ENCODE measurements around the gene MEGF10. TPM values are rescaled to one million over a fixed set of nuclear protein-coding genes. Genes with fewer than 3 reads are reported as not detected.
"Not testable (repeated sequence)": the region's sequence is repeated elsewhere in the genome, so short reads cannot be mapped to it uniquely, and the experiment has no call there.

Gene MEGF10
- 0.76 and 4.2 TPM in 2 replicates for total RNA-seq (2012; rRNA removed)

DNA sequence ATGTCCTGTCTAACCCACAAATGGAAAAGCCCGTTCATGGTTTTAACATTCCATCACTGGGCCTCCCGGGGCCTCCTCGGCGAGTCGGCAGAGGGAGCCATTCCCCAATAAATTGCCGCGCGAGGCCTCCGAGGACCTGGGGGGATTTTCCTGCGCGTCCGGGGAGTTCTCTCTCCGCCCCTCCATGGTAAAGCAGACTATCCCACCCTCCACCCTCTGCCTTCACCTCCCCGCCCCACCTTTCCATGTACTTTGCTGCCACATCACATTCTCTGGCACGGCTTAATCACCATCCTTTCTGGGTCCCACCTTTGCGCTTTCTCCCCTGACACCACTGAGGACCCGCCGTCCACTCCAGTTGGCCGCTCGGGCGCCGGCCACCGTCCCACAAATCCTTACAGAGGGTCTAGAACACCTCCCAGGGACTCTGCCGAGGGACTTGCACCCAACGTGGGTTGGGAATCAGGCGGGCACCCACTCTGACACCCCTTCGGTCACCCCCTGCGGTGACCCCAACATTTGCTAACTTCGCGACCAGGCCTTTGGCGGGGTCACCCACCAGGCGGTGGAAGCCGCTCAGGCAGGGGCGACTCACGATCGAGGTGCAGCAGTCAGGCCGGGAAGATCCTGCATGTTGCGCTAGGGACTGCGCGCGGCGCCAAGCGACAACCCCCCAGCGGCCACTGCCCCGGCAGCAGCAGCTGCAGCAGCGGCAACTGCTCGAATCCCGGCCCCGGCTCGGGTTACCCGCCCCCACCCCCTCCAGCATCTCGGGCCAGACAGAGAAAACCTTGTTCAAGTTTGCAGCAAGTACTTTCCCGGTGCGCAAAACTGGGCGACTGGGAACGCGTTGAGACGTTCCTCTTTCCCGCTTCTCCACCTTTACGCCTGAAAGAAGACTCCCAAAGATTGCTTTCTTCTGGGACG lies at the start of gene MEGF10:
Gene MEGF10, plus strand, starts transcription at position 778 of the 927 bp plus-strand sequence. CDS start 40,513 bp downstream, outside the sequence.
- peaks cover 5% of the 10 kb centered on the region for H3K4me1 ChIP-seq (ENCODE audit: control insufficient read depth, insufficient read depth, low read length)
- H3K9me3 ChIP-seq (replicated peaks; ENCODE audit: low read length) = no peaks in the 10 kb centered on the region
- H3K4me2 ChIP-seq (ENCODE audit: low read length) = peak within 1 kb of the TSS; percentile 98
- peak within 1 kb of the TSS; percentile 78 for H3K4me3 ChIP-seq (ENCODE audit: low read length)
- H3K9ac ChIP-seq (ENCODE audit: low read depth, low read length) = peak within 1 kb of the TSS; percentile 78
- H3K27me3 ChIP-seq (ENCODE audit: control insufficient read depth, insufficient read depth, low read length) = no peaks in the 10 kb centered on the region
- H3K36me3 ChIP-seq (ENCODE audit: insufficient read depth, low read length) = no peaks in the 10 kb centered on the region

DNA sequence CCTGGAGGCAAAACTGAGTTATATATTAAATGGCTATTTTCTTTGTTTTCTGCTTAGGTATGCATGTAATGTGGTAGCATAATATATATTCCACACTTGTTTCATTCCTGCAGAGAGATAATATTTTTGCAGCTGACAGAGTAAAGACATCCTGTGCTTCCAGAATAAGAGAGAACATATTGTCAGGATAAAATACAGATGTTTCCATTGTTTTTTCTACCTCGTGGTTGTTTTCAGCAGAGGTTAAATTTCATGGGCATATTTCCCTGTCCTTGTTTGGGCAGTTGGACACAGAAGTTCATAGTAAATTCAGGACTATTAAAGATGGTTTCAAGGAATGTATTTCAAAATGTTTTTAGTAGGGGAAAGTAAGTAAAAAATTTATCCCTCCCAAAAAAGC lies 47.6 kb upstream of the MEGF10 start:
- Histone ChIP-seq H3K4me1 (ENCODE audit: control insufficient read depth, insufficient read depth, low read length) (peaks cover 4% of the 10 kb centered on the region), H3K36me3 (ENCODE audit: insufficient read depth, low read length) (no peaks in the 10 kb centered on the region), H3K9ac (ENCODE audit: low read depth, low read length) (no peak overlapping the region), H3K27me3 (ENCODE audit: control insufficient read depth, insufficient read depth, low read length) (no peaks in the 10 kb centered on the region), H3K9me3 (replicated peaks; ENCODE audit: low read length) (no peaks in the 10 kb centered on the region), H3K4me2 (ENCODE audit: low read length) (no peak overlapping the region), H3K4me3 (ENCODE audit: low read length) (no peak overlapping the region)

DNA sequence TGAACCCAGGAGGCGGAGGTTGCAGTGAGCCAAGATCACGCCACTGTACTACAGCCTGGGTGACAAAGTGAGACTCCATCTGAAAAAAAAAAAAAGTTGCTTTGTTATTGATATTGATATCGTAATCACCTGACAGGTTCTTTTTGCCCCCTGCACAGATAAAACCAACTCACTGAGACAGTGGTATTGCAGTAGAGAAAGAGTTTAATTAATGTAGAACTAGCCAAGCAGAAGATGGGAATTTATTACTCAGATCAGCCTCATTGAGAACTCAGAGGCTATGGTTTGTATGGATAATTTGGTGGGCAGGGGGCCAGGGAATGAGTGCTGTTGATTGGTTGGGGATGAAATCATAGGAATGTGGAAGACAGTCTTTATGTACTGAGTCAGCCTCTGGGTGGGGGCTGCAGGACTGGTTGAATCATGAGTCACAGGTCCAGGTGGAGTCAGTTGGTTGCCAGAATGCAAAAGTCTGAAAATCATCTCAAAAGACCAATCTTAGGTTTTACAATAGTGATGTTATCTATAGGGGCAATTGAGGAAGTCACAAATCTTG lies 35.8 kb upstream of the MEGF10 start:
- no peaks in the 10 kb centered on the region for H3K4me1 ChIP-seq (ENCODE audit: control insufficient read depth, insufficient read depth, low read length)
- no peak overlapping the region for H3K4me3 ChIP-seq (ENCODE audit: low read length)
- H3K4me2 ChIP-seq (ENCODE audit: low read length) = no peak overlapping the region
- no peaks in the 10 kb centered on the region for H3K27me3 ChIP-seq (ENCODE audit: control insufficient read depth, insufficient read depth, low read length)
- no peaks in the 10 kb centered on the region for H3K9me3 ChIP-seq (replicated peaks; ENCODE audit: low read length)
- no peaks in the 10 kb centered on the region for H3K36me3 ChIP-seq (ENCODE audit: insufficient read depth, low read length)
- H3K9ac ChIP-seq (ENCODE audit: low read depth, low read length) = no peak overlapping the region

DNA sequence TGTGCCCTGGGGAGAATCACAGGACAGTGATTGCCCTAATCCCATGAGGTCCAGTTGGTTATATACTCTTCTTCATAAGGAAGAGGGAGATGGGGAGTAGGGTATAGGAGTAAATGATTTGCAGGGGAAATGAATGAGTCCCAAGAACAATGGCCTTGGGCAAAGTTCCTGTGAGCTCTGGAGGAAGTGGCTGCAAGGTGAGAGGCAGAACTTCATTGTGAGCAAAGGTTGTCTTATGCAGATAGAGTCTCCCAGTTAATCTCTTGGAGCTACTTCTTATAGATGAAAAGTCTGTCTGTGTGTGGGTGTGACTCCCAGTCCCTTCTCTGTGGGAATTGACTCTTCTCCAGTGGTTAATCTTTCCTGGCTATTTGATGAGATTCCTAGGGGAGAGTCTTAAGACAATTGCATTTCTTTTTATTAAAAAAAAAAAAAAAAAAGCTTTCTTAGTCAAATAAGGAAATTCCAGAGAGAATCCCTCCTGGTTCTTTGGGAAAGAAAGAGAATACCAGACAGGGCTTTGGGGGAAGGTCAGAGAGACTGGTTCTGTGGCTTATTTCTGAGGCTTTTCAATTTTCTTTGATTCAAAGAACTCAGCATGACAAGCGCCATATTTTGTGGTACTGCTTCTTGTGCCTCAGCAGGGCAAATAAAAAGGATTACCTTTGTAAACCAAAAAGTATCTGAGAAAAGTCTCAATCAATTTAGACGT lies 33.6 kb upstream of the MEGF10 start:
- H3K4me1 ChIP-seq (ENCODE audit: control insufficient read depth, insufficient read depth, low read length) = no peaks in the 10 kb centered on the region
- H3K36me3 ChIP-seq (ENCODE audit: insufficient read depth, low read length) = no peaks in the 10 kb centered on the region
- H3K9ac ChIP-seq (ENCODE audit: low read depth, low read length) = no peak overlapping the region
- no peaks in the 10 kb centered on the region for H3K9me3 ChIP-seq (replicated peaks; ENCODE audit: low read length)
- H3K4me2 ChIP-seq (ENCODE audit: low read length) = no peak overlapping the region
- no peak overlapping the region for H3K4me3 ChIP-seq (ENCODE audit: low read length)
- no peaks in the 10 kb centered on the region for H3K27me3 ChIP-seq (ENCODE audit: control insufficient read depth, insufficient read depth, low read length)

DNA sequence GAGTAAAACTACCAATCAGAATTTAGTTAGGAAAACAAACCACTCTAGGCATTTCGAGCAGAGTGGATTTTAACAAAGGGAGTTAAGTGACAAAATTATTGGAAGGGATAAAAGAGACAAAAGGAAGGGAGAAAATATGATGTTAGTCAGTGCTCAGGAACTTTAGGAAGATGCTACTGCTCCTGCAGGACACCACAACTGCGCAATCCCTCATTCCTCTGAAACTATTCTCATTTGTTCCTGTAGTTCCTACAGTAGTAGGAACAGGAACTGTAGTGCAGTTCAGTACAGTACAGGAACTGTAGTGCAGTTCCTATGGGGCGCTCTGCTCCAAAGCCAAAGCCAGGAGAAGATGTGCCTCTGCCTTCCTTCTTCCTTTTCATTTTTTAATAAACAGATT lies 29.9 kb upstream of the MEGF10 start:
- Histone ChIP-seq H3K4me1 (ENCODE audit: control insufficient read depth, insufficient read depth, low read length) (no peaks in the 10 kb centered on the region), H3K27me3 (ENCODE audit: control insufficient read depth, insufficient read depth, low read length) (no peaks in the 10 kb centered on the region), H3K4me3 (ENCODE audit: low read length) (no peak overlapping the region), H3K4me2 (ENCODE audit: low read length) (no peak overlapping the region), H3K36me3 (ENCODE audit: insufficient read depth, low read length) (no peaks in the 10 kb centered on the region), H3K9ac (ENCODE audit: low read depth, low read length) (no peak overlapping the region), H3K9me3 (replicated peaks; ENCODE audit: low read length) (no peaks in the 10 kb centered on the region)

DNA sequence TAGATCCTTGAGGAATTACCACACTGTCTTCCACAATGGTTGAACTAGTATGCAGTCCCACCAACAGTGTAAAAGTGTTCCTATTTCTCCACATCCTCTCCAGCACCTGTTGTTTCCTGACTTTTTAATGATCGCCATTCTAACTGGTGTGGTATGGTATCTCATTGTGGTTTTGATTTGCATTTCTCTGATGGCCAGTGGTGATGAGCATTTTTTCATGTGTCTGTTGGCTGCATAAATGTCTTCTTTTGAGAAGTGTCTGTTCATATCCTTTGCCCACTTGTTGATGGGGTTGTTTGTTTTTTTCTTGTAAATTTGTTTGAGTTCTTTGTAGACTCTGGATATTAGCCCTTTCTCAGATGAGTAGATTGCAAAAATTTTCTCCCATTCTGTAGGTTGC lies 25.1 kb upstream of the MEGF10 start:
- H3K4me1 ChIP-seq (ENCODE audit: control insufficient read depth, insufficient read depth, low read length); H3K9me3 ChIP-seq (replicated peaks; ENCODE audit: low read length): not testable (repeated sequence)

DNA sequence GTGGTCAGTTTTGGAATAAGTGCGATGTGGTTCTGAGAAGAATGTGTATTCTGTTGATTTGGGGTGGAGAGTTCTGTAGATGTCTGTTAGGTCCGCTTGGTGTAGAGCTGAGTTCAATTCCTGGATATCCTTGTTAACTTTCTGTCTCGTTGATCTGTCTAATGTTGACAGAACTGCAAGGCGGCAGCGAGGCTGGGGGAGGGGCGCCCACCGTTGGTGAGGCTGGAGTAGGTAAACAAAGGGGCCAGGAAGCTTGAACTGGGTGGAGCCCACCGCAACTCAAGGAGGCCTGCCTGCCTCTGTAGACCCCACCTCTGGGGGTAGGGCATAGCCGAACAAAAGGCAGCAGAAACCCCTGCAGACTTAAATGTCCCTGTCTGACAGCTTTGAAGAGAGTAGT lies 22.3 kb upstream of the MEGF10 start:
- H3K4me3 ChIP-seq (ENCODE audit: low read length); H3K4me2 ChIP-seq (ENCODE audit: low read length); H3K9ac ChIP-seq (ENCODE audit: low read depth, low read length); H3K27me3 ChIP-seq (ENCODE audit: control insufficient read depth, insufficient read depth, low read length); H3K36me3 ChIP-seq (ENCODE audit: insufficient read depth, low read length); H3K9me3 ChIP-seq (replicated peaks; ENCODE audit: low read length); H3K4me1 ChIP-seq (ENCODE audit: control insufficient read depth, insufficient read depth, low read length): not testable (repeated sequence)

More for the DNA sequence above, 25.1 kb upstream of the MEGF10 start:
- not testable (repeated sequence) for H3K4me3 ChIP-seq (ENCODE audit: low read length); H3K36me3 ChIP-seq (ENCODE audit: insufficient read depth, low read length); H3K9ac ChIP-seq (ENCODE audit: low read depth, low read length); H3K27me3 ChIP-seq (ENCODE audit: control insufficient read depth, insufficient read depth, low read length); H3K4me2 ChIP-seq (ENCODE audit: low read length)

DNA sequence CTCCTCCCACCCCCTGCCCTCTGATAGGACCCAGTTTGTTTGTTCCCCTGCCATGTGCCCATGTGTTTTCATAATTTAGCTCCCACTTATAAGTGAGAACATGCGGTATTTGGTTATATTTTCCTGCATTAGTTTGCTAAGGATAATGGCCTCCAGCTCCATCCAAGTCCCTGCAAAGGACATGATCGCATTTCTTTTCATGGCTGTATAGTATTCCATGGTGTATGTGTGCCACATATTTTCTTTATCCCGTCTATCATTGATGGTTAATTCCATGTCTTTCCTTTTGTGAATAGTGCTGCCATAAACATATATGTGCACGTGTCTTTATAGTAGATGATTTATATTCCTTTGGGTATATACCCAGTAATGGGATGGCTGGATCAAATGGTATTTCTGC lies 19.9 kb upstream of the MEGF10 start:
- not testable (repeated sequence) for H3K9ac ChIP-seq (ENCODE audit: low read depth, low read length); H3K9me3 ChIP-seq (replicated peaks; ENCODE audit: low read length); H3K4me3 ChIP-seq (ENCODE audit: low read length)

DNA sequence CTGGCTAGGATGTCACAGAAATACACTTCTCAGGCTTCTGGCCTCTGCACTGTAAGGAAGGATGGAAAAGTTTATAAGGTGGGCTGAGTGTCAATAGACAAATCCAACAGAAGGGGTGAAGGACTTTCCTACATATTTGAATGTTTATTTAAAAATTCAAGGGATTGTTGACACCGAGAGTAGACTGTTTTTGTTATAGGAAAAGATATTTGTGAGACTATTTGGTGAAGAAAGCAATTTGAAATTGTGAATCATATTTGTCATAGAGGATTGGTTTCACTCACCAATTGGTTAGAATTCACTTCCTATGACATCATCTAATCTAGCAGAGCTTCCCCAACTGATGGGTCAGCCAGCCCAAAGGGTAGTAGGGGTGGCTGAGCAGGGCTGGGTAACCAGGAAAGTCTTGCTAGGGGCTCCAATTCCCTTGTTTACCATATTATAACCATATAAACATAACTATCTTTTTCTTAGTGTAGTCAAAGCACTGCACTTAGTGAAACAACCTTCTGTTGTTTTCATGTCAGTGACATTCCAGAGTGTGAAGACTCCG lies 14.9 kb upstream of the MEGF10 start:
- no peaks in the 10 kb centered on the region for H3K9me3 ChIP-seq (replicated peaks; ENCODE audit: low read length)
- no peaks in the 10 kb centered on the region for H3K4me1 ChIP-seq (ENCODE audit: control insufficient read depth, insufficient read depth, low read length)
- no peak overlapping the region for H3K9ac ChIP-seq (ENCODE audit: low read depth, low read length)
- H3K36me3 ChIP-seq (ENCODE audit: insufficient read depth, low read length) = no peaks in the 10 kb centered on the region
- H3K4me3 ChIP-seq (ENCODE audit: low read length) = no peak overlapping the region
- H3K27me3 ChIP-seq (ENCODE audit: control insufficient read depth, insufficient read depth, low read length) = peaks cover 6% of the 10 kb centered on the region
- H3K4me2 ChIP-seq (ENCODE audit: low read length) = no peak overlapping the region

More for the DNA sequence above, 19.9 kb upstream of the MEGF10 start:
- not testable (repeated sequence) for H3K4me1 ChIP-seq (ENCODE audit: control insufficient read depth, insufficient read depth, low read length); H3K36me3 ChIP-seq (ENCODE audit: insufficient read depth, low read length); H3K4me2 ChIP-seq (ENCODE audit: low read length); H3K27me3 ChIP-seq (ENCODE audit: control insufficient read depth, insufficient read depth, low read length)

DNA sequence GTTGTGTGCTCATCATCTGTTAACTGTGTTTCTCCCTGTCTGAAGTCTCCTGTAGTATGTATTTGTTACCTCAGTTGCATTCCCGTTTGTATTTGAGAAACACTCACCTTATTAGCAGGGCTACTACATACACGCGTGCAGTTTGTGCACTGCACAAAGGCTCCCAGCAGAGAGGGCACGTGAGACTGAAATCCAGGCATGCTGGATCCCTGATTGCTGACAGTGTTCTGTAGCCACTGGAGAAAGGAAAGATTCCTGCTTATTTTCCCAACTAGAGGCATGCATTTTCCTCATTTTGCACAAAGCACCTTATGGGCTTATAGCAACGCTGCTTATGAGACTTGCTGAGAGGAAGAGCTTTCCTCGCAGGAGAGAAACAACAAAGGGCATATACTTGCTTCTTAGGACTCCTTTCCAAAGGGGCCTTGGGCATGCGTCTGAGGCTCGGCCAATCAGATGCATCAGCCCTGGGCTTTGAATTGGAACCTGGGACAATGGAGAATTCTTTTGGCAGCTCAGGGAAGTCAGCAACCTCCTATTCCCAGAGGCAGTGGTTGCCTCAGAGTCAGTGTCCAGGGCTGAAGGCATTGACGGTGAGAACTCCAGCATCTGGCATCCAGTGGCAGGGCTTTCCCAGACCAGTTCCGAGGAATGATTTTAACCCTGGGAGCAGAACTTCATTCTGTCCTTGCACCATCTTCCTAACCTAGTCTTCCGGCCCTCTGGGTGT lies 9.9 kb upstream of the MEGF10 start:
- no peaks in the 10 kb centered on the region for H3K9me3 ChIP-seq (replicated peaks; ENCODE audit: low read length)
- no peak overlapping the region for H3K4me2 ChIP-seq (ENCODE audit: low read length)
- no peaks in the 10 kb centered on the region for H3K36me3 ChIP-seq (ENCODE audit: insufficient read depth, low read length)
- no peaks in the 10 kb centered on the region for H3K4me1 ChIP-seq (ENCODE audit: control insufficient read depth, insufficient read depth, low read length)
- H3K9ac ChIP-seq (ENCODE audit: low read depth, low read length) = no peak overlapping the region
- H3K27me3 ChIP-seq (ENCODE audit: control insufficient read depth, insufficient read depth, low read length) = peaks cover 9% of the 10 kb centered on the region
- H3K4me3 ChIP-seq (ENCODE audit: low read length) = no peak overlapping the region

DNA sequence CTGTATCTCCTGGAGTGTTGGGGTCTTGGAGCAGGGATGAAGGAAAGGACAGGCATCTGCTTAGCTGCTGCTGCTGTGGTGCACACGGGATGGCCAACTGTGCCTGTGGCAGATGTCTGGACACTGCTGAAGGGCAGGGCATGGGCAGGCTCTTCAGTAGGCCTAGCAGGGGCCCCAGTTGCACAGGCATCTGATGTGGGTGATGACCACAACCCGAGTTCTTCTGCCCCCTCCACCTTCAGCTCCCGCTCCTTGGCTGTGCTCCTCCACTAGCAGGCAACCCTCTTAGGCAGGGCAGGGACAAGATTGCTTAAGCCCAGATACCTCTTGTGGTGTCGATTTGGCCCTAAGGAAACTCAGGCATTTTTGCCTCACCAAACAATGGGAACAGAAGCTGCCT lies 9.0 kb upstream of the MEGF10 start:
- no peak overlapping the region for H3K4me2 ChIP-seq (ENCODE audit: low read length)
- H3K9me3 ChIP-seq (replicated peaks; ENCODE audit: low read length) = no peaks in the 10 kb centered on the region
- H3K27me3 ChIP-seq (ENCODE audit: control insufficient read depth, insufficient read depth, low read length) = peaks cover 9% of the 10 kb centered on the region
- no peaks in the 10 kb centered on the region for H3K36me3 ChIP-seq (ENCODE audit: insufficient read depth, low read length)
- no peak overlapping the region for H3K4me3 ChIP-seq (ENCODE audit: low read length)
- no peak overlapping the region for H3K9ac ChIP-seq (ENCODE audit: low read depth, low read length)
- no peaks in the 10 kb centered on the region for H3K4me1 ChIP-seq (ENCODE audit: control insufficient read depth, insufficient read depth, low read length)
